ENCODE measurements around the gene CRYZL1.
"Not testable (repeated sequence)": the region's sequence is repeated elsewhere in the genome, so short reads cannot be mapped to it uniquely, and the experiment has no call there.

The CRYZL1 gene

GRCh38 chr21:33642896-33643657 is 1.5 kb upstream of the CRYZL1 start:
- in situ Hi-C loops (cut with HindIII; ENCODE audit: low sequenced_read_pairs), result loop anchor here (5.0 kb wide), 3 partner anchors 39 to 259 kb away; no protein-coding TSS in a partner anchor
- peak overlapping the region; percentile 89 for H3K4me3 ChIP-seq (ENCODE audit: low read depth, low read length)
- no peak for DNase-seq (ENCODE audit: low read depth)
- TF ChIP-seq CTCF (IDR thresholded peaks at IDR 0.05; ENCODE audit: low read depth, low read length, missing control alignments), result no peak

GRCh38 chr21:33642027-33642895 is 720 bp upstream of the CRYZL1 start, which contains the start of gene ITSN1:
Gene ITSN1, plus strand, starts transcription at chr21:33642501. Its CDS starts 76,328 bp downstream, at chr21:33718829.
- peak; percentile 99 for DNase-seq (ENCODE audit: low read depth)
- H3K4me3 ChIP-seq (ENCODE audit: low read depth, low read length), result peak within 1 kb of the TSS; percentile 89
- TF ChIP-seq CTCF (IDR thresholded peaks at IDR 0.05; ENCODE audit: low read depth, low read length, missing control alignments), result no peak
- in situ Hi-C loops (cut with HindIII; ENCODE audit: low sequenced_read_pairs), result loop anchor here (5.0 kb wide), 3 partner anchors 40 to 260 kb away; no protein-coding TSS in a partner anchor

GRCh38 chr21:33640697-33641351 is 717 bp downstream of the CRYZL1 start:
- in situ Hi-C loops (cut with HindIII; ENCODE audit: low sequenced_read_pairs), result loop anchor here (5.0 kb wide), 3 partner anchors 41 to 261 kb away; no protein-coding TSS in a partner anchor
- TF ChIP-seq CTCF (IDR thresholded peaks at IDR 0.05; ENCODE audit: low read depth, low read length, missing control alignments), result no peak
- no peak for DNase-seq (ENCODE audit: low read depth)
- peak overlapping the region; percentile 89 for H3K4me3 ChIP-seq (ENCODE audit: low read depth, low read length)

GRCh38 chr21:33634254-33634653 is 7.3 kb downstream of the CRYZL1 start:
- TF ChIP-seq CTCF (IDR thresholded peaks at IDR 0.05; ENCODE audit: low read depth, low read length, missing control alignments), result no peak
- H3K4me3 ChIP-seq (ENCODE audit: low read depth, low read length), result no peak overlapping the region
- in situ Hi-C loops (cut with HindIII; ENCODE audit: low sequenced_read_pairs), result no loop called here

GRCh38 chr21:33626151-33626550 is 15.4 kb downstream of the CRYZL1 start:
- H3K4me3 ChIP-seq (ENCODE audit: low read depth, low read length); DNase-seq (ENCODE audit: low read depth); in situ Hi-C loops (cut with HindIII; ENCODE audit: low sequenced_read_pairs): not testable (repeated sequence)

More at GRCh38 chr21:33634254-33634653, 7.3 kb downstream of the CRYZL1 start:
- no peak for DNase-seq (ENCODE audit: low read depth)

- no peak for TF ChIP-seq CTCF (IDR thresholded peaks at IDR 0.05; ENCODE audit: low read depth, low read length, missing control alignments)
- in situ Hi-C loops (cut with HindIII; ENCODE audit: low sequenced_read_pairs), result no loop called here
- H3K4me3 ChIP-seq (ENCODE audit: low read depth, low read length), result no peak overlapping the region
- no peak for DNase-seq (ENCODE audit: low read depth)
These were observed 19.3 kb downstream of the CRYZL1 start for GRCh38 chr21:33622253-33622652.

Measured in astrocyte of the cerebellum (primary cell).